HG03039 (cell line): ENCODE results near the gene SIN3A.
"Not testable (repeated sequence)": the region's sequence is repeated elsewhere in the genome, so short reads cannot be mapped to it uniquely, and the experiment has no call there.

ENCODE experiments used
- ATAC-seq: cut with Tn5 transposase; IDR thresholded peaks from one replicate; pipeline ENCODE4 v1.9.1; 2021; ENCODE audit warnings: mild to moderate bottlenecking, moderate library complexity; ENCODE audit not compliant: unreplicated experiment

The SIN3A gene

DNA sequence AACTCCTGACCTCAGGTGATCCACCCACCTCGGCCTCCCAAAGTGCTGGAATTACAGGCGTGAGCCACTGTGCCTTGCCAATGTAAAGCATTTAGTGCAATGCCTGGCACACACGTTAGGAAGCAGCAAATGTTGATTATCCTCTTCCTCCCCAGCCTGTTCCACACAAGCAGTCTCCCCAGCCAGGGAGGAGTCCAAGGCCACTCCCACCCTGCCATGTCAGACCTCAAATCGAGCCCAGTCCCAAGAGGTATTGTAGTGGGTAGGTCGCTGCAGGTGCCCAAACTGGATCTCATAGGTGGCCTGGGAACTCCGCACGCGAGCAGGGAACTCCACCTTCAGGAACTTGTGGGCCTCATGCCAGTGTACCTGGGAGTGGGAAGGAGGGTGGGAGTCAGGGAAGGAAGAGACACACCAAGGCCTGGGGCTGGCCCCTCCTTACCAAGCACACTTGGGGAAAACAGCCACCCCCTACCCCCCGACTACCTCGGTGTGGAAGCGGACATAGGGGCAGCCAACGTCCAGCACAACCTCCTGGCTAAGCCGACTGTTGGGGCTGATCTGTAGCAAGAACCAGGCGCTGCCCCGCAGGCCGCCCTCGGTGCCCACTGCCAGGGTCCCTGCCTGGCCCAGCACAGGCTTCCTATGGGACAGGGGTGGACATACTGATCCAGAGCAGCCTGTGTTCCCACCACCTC lies 93.4 kb downstream of the SIN3A start:
- no peak for ATAC-seq

DNA sequence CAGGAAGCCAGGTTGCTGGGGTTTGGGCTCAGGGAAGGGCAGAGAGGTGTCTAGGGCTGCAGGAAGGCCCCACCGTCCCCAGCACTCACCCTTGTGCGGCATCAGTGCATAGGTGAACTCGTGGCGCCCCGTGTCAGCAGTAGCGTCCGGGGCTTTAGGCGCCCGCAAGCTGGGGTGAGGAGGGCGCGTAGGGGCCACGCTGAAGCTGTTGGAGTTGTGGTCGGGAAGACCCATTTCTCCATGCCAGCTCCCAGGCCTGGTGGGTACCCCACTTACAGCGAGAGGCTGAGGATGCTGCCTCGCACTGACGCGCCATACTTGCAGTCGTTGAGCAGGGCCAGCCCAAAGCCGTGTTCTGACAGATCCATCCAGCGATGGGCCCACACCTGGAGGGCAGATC lies 95.0 kb downstream of the SIN3A start:
- no peak for ATAC-seq

DNA sequence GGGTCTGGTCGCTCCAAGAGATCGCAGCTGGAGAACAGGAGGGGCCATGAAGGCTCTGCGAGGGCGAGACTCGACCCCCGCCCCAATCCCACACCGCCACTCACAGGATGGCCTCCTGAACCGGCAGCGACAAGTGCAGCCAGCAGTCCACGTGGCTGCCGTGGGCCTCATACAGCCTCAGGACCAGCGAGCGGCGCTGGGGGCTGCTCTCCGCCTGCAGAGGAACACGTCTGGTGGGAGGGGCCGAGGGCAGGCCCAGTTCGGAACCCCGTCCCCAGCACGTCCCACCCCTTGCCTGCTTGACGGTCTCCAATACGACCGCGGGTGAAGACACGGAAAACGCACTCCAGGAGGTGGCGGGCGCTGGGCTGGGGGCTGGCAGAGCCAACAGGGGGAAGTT lies 95.5 kb downstream of the SIN3A start:
- ATAC-seq = no peak

DNA sequence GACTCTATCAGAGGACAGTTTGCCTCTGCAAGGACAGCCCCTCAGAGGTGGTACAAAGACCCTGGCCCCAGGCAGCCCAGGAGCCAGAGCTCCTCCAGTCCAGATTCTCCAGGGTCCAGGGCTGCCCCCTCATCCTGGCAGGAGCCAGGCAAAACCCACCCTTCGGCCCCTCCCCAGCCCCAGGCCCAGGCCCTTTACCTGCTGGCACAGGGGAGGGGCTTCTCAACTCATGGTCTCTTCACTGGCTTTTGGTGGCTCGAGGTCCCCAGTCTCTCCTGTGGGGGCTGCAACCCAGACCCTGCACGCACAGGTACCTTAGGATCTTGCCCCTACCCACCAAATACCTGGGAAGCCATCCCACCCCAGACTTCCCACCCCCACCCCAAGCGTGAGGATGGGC lies 96.1 kb downstream of the SIN3A start:
- ATAC-seq = no peak

DNA sequence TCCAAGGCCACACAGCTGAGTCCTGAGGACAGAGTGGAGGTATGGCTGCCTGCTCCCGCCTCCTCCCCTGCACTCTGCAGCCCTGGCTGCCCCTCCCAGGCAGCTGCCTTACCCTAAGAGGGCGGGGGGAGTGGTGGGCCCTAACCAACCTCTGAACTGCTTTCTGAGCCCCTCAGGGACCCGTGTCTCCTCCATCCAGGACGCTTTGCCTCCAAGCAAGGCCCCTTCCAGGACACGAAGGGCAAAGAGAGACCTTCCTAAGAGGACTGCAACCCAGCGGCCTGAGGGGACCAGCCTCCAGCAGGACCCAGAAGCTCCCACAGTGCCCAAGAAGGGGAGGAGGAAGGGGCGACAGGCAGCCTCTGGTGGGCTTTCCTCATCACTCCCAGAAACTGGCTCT lies 97.0 kb downstream of the SIN3A start:
- ATAC-seq = no peak

DNA sequence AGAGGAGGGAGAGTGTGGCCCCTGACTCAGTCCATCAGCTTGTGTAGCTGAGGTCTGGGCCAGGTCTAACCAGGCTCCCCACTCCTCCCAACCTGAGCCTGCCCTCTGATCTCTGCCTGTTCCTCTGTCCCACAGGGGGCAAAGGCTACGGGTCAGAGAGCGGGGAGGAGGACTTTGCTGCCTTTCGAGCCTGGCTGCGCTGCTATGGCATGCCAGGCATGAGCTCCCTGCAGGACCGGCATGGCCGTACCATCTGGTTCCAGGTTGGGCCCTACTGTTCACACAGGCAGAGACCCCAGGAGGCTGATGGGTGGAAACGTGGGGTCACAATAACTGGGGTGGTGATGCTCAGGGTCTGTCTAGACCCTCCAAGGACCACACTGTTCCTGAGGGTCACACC lies 97.9 kb downstream of the SIN3A start:
- no peak for ATAC-seq

DNA sequence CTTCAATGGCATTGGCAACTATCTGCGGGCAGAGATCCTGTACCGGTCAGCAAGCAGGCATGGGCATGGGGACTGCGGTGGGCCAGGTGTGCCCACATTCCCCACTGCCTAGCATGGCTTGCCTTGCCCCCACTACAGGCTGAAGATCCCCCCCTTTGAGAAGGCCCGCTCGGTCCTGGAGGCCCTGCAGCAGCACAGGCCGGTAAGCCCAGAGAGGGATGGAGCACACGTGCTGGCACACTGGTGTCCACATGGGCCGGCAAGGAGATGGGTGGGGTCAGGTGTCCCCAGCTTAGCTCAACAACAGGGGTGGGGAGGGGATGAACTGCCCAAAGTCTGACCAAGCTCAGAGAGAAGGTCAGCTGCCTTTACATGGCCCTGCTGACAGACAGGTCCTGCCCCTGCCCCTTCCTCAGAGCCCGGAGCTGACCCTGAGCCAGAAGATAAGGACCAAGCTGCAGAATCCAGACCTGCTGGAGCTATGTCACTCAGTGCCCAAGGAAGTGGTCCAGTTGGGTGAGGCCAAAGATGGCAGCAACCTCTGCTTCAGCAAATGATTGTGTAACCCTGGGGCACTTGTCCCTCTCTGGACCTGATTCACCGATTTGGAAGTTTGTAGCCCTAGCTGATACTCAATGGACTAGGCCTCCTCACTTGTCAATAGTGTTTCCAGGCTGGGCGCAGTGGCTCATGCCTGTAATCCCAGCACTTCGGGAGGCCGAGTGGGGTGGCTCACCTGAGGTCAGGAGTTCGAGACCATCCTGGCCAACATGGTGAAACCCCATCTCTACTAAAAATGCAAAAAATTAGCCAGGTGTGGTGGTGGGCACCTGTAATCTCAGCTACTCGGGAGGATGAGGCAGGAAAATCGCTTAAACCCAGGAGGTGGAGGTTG lies 99.1 kb downstream of the SIN3A start:
- no peak for ATAC-seq

DNA sequence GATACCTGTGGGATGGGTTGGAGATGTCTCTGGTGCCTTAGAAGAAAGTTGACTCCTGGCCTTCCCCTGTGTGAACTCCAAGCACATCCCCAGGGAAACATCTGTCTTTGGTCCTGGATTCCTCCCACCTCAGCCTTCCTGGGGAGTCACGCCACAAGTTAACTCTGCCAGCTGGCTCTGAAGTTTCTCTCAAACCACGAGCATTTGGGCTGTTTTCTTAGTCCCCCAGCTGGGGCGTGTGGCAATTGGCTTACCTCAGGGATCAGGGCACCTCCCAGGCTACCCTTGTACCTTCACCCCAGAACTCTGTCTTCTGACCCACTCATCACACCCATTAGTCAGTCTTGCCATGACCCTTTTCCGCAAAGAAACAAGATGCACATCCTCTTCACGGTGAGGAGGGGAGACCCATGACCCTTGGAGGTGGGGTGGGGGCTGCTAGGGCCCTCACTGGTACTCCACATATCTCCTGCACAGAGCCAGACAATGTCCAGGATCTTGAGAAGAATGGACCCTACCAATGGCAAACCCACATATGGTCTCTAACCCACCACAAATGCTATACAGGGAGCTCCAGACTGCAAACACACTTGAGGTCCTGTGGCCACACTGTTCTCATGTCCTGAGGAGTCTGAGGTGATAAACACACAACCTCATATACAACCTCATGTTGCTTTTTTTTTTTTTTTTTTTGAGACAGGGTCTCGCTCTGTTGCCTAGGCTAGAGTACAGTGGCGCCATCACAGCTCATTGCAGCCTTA lies 100.7 kb downstream of the SIN3A start:
- ATAC-seq = no peak

DNA sequence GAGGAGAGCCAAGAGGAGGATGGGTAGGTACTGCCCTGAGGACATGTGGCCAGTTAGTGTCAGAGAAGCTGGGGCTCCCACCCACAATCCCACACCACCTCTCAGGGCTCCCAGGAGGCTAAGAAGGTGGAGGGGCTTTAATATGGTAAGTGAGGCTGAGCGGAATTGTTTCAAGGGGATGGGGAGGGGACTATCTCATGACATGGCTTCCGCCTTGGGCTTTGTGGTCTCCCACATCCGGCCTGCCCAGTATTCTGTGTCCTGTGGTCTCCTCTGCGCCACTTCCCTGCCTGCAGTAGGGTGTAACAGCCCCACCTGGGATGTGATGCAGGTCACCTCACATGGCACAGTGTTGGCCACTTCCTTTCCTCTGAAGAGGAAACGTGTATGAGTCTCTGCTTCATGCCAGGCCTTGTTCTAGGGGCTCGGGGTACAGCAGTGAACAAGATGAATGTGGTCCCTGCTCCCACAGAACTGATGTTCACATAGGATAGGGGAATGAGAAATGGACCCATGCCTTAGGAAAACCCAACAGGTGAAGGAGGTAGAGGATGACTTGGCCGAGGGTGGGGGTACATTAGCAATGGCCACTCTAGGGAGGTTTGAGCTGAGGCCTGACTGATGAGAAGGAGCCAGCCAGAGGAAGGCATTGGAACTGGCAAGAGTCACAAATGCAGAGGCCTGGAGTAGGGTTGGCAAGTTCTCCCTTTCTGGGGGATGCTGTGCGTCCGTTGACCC lies 101.5 kb downstream of the SIN3A start:
- ATAC-seq = no peak

DNA sequence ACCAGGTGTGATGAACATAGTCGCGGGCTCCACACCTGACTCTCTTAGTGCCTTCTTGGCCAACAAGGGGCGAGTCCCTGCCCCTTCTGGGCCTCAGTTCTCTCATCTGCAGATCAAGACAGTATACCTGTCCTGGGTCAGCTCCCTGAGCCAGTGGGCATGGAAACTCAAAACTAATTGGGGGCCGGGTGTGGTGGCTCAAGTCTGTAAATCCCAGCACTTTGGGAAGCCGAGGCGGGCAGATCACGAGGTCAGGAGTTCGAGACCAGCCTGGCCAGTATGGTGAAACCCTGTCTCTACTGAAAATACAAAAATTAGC lies 102.2 kb downstream of the SIN3A start:
- ATAC-seq = not testable (repeated sequence)

DNA sequence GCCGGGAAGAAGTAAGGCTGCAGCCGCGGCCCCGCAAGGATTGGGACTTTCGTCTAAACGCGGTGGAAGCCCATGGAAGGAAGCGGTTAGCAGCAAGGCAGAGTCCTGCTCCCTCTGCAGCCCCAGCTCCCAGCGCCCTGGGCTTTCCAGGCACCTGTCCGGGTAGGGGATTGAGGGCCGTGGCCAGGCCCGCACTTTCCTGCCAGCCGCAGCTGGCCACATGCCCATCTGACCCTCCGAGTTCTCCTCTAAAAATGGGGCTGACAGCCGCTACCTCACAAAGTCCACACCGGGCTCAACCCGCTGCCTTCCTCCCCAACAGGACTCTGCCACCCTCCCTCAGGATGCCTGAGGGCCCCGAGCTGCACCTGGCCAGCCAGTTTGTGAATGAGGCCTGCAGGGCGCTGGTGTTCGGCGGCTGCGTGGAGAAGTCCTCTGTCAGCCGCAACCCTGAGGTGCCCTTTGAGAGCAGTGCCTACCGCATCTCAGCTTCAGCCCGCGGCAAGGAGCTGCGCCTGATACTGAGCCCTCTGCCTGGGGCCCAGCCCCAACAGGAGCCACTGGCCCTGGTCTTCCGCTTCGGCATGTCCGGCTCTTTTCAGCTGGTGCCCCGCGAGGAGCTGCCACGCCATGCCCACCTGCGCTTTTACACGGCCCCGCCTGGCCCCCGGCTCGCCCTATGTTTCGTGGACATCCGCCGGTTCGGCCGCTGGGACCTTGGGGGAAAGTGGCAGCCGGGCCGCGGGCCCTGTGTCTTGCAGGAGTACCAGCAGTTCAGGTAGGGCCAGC lies 102.7 kb downstream of the SIN3A start:
- ATAC-seq = no peak

DNA sequence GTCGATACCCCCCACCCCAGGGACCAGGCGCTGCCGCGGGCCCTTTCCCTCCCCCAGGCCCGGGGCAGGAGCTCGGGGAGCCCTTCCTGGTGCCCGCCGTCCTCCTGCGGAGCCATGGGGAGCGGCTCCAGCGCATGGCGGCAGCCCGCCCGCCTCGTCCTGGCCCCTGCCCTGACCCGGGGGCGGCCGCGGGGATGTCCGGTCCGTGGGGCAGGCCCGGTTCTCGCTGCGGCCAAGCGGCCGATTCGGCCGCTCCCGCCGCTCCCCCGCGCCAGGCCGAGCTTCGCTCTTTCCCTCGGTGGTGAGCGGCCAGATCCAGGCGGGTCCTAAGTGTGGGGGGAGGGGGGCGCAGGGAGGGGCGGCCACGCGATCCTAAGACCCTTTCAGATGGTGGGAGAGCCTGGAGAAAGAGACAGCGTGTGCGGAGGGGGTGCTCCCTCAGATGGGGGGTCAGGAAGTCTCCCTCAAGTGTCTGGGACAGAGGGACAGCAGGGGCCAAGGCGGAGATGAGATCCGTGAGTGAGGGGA lies 103.4 kb downstream of the SIN3A start:
- ATAC-seq = no peak

DNA sequence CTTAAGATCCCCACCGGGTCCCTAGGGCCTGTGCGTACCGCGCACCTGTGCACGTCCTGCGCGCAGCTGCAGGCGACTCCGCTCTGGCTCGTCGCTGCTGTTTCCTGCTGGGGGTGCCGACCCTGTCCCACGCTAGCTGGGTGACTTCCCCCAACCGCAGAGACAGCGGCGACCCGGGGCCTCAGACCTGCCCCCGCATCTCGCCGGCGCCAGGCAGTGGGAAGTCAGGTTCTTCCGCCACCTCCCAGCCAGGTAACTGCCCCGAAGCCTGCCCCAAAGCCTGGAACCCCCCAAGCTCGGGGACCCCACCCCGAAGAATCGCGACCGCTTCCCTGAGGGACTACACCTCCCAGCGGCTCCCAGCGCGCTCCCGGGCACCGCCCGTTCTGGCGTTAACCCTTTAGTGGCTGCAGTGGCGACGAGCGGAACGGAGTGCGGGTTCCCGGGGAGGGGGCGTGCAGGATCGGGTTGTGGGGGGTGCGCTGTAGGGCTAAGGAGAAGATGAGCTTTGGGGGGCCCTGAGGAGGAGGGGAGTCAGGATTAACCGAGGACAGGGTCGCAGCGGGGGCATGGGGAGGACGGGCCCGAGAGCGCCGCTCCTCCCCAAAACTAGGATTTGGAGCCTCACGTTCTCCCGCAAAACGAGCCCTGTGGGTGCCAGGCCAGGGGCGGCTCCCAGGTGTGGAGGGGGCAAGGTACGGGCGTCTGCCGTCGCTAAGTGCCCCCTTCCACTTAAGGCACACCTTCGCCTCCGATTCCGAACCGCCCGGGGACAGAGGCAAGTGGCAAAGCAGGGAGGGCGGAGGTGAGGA lies 104.1 kb downstream of the SIN3A start:
- no peak for ATAC-seq

DNA sequence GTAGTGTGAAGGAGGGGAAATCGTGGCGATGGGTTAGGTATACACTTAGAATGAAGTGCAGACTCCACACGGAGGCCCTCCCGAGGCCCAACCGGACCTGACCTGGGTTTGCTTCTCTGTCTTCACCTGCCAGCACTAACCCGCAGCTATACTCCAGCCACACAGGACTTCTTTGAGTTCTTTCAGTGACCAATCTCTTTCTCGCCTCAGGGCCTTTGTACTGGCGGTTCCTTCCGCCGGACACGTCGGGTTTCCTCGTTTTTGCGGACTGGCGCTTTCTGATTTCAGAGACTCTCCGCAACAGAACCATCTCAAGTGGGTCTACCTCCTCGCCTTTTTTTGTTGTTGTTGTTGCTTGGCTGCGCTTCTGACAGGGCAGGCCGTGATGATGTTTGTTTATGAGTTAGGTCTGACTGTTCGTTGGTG lies 104.7 kb downstream of the SIN3A start, which contains the start of gene NEIL1:
Gene NEIL1, plus strand, starts transcription at position 244 of the 426 bp plus-strand sequence. CDS start 1,867 bp downstream, outside the sequence.
- no peak for ATAC-seq

DNA sequence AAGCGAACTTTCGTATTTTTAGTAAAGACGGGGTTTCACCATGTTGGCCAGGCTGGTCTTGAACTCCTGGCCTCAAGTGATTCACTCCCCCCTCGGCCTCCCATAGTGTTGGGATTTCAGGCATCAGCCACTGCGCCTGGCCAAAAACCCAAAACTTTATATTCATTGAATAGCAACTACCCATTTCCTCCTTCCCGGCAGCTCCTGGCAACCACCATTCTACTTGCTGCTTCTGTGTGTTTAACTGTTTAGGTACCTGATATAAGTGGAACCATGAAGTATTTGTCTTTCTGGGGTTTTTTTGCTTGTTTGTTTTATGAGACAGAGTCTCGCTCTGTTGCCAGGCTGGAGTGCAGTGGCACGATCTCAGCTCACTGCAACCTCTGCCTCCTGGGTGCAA lies 107.5 kb downstream of the SIN3A start:
- not testable (repeated sequence) for ATAC-seq

DNA sequence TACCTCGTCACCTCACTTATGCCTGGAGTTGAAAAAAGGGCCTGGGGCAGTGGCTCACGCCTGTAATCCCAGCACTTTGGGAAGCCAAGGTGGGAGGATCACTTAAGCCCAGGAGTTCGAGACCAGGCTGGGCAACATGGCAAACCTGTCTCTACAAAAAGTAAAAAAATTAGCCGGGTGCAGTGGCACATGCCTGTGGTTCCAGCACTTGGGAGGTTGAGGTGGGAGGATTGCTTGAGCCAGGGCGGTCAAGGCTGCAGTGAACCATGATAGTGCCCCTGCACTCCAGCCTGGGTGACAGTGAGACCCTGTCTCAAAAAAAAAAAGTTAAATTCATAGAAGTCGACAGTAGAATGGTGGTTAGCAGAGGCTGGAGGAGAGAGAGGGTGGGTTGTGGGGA lies 109.3 kb downstream of the SIN3A start:
- ATAC-seq = no peak

DNA sequence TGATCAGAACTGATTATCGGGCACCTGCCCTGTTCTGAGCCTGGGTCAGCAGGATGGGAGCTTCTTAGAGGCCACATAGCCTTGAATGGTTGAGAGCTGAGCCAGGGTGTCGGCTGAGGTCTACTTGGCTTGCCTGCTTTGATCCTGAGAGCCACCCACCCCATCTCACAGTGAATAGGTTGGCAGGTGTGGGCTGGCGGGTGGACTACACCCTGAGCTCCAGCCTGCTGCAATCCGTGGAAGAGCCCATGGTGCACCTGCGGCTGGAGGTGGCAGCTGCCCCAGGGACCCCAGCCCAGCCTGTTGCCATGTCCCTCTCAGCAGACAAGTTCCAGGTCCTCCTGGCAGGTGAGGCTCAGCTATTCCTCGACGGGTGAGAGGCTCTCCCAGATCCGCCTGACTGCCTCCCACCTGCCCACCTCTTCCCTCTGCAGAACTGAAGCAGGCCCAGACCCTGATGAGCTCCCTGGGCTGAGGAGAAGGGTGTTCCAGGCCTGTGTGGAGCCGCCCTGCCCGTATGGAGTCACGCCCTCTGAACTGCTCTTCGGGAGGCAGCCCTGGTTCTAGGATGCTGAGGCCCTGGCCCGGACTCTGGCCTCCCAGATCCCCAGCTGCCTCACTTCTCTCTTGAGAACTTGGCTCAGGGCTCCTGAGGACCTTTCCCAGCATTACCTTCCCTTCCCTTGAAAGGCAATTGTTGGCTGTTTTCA lies 111.8 kb downstream of the SIN3A start:
- no peak for ATAC-seq

DNA sequence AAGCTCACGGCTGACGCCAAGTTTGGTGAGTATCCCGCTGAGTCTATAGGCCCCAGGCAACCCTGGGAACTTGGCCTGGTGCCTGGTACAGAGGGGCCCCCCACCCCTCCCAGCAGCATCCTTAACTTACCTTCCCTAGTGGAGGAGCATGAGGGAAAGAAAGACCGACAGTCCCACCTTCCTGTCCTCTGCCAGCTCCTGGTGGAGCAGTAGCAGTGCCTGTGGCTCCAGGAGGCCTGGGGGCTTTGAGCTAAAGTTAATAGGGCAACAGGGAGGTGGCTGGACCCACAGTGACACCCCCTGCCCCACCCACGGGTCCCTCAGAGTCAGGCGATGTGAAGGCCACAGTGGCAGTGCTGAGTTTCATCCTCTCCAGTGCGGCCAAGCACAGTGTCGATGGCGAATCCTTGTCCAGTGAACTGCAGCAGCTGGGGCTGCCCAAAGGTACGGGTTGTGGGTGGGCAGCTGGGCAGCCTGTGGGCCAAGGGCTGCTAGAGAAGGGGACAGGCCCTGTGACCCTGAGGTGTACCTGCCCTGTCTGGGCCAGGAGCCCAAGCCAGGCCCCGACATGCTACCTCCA lies 112.7 kb downstream of the SIN3A start:
- no peak for ATAC-seq
